Stomach (tissue), 9 donors: ENCODE measurements around the gene NKAP. TPM values are rescaled to one million over a fixed set of nuclear protein-coding genes. Genes with fewer than 3 reads are reported as not detected.

Source experiments
- DNase-seq, 2 donors: peaks; one replicate each; pipeline versions ENCODE4 v3.0.0 to v3.0.0-alpha.2; 2013 to 2019
- H3K27ac ChIP-seq, 5 donors: fragments of 200-600 bp in 4 of 5; sonication (generic) in 4 of 5; one replicate each; pipeline ENCODE4 v1.5.1; 2013 to 2019; ENCODE audit warnings: mild to moderate bottlenecking in 1 of 5, moderate library complexity in 1 of 5
- H3K27me3 ChIP-seq, 3 donors: fragments of 200-600 bp; sonication (generic); one replicate each; pipeline ENCODE4 v1.5.1; 2017 to 2019; ENCODE audit warnings: mixed run types in 1 of 3
- H3K36me3 ChIP-seq, 4 donors: fragments of 200-600 bp; sonication (generic); 1 replicate in 3 of 4; 2 replicates in 1 of 4; pipeline ENCODE4 v1.5.1; 2016 to 2019
- H3K4me1 ChIP-seq, 4 donors: fragments of 200-600 bp; sonication (generic); one replicate each; pipeline ENCODE4 v1.5.1; 2016 to 2019
- H3K4me3 ChIP-seq, 4 donors: fragments of 200-600 bp; sonication (generic) in 3 of 4; one replicate each; pipeline ENCODE4 v1.5.1; 2016 to 2019; ENCODE audit warnings: mild to moderate bottlenecking in 1 of 4
- H3K9me3 ChIP-seq, 4 donors: fragments of 200-600 bp; sonication (generic); one replicate each; pipeline ENCODE4 v1.5.1; 2016 to 2019
- CTCF ChIP-seq, 7 experiments: fragments of 450-650 bp in 4 of 7; fragments of 200-600 bp in 3 of 7; sonication (generic) in 3 of 7; IDR thresholded peaks; one replicate each; pipeline ENCODE4 v1.5.1; 2016 to 2019; ENCODE audit warnings: antibody characterized with exemption in 7 of 7, control low read depth in 2 of 7, mild to moderate bottlenecking in 1 of 7
- EP300 ChIP-seq: sonication (generic); formaldehyde crosslinking; IDR thresholded peaks from one replicate; pipeline ENCODE4 v1.6.1; 2017; ENCODE audit warnings: antibody characterized with exemption
- POLR2A ChIP-seq, 4 donors: fragments of 450-650 bp; IDR thresholded peaks; one replicate each; pipeline ENCODE4 v1.6.1; 2016; ENCODE audit warnings: antibody characterized with exemption in 4 of 4, control low read depth in 2 of 4, mild to moderate bottlenecking in 1 of 4, moderate library complexity in 1 of 4
- POLR2AphosphoS5 ChIP-seq, 3 donors: sonication (generic); formaldehyde crosslinking; IDR thresholded peaks; one replicate each; pipeline ENCODE4 v1.6.1; 2016; ENCODE audit warnings: antibody characterized with exemption in 3 of 3
- WGBS, 5 donors: extraction: QIAGEN DNeasy Blood & Tissue Kit in 3 of 5; methylation state at CpG; one replicate each; pipeline versions ENCODE4 v1.1.5 to v1.1.7; 2013 to 2018; 5-methylcytosine and 5-hydroxymethylcytosine counted together
- intact Hi-C: fragments of 100-400 bp; cut with DNase I; formaldehyde crosslinking; loops from one replicate; pipeline ENCODE4 v1.15.1; 2023; ENCODE audit warnings: low total_unique reads
- polyA plus RNA-seq, 3 donors: library from polyadenylated mRNA; stranded (reverse); fragments of 200-250 nt; gene quantifications; one replicate each; pipeline ENCODE4 v1.2.3, GENCODE V29; 2013
- total RNA-seq, 5 donors: library from RNA; depleted of rRNA; stranded (reverse); fragments of >200 nt; gene quantifications; one replicate each; pipeline versions ENCODE4 v1.1.0 to v1.2.3, GENCODE V29; 2014 to 2016
- donor health status: healthy with polysubstance abuse.
- donor health status: Bipolar disorder and iron deficiency.
- donor health status: healthy.

NKAP gene
- total and polyA plus RNA-seq, 8 donors: 0.58 to 7.5 (median 6.2) TPM

DNA sequence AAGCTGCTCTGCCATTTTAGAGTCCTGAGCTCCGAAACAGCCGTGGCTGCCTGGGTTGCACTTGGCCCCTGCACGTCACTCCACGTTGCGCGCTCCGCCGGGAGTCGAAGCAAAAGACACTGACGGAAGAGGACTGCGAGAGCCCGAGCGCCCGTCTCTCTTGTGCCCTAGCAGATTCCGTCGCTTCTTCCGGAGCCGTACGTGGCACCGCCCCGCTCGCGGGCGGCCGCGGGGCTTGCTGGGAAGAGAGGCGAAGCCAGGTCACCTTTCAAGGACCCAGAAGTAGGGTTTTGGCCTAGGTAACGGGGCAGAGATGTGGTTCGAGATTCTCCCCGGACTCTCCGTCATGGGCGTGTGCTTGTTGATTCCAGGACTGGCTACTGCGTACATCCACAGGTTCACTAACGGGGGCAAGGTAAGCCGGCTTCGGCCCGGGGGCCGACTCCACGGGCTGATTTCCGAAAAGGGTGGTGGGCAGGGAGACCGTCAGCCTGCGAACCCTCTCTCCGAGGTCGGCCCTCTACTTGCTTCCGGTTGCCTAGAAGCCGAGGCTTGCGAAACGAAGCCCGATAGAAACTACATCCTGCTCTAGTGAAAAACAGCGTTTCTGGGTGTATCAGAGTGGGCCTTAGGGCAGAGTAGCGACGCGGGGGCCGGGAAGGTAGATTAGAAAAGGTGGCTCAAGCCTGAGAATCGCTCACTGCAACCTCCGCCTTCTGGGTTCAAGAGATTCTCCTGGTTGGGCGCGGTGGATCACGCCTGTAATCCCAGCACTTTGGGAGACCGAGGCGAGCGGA lies 71.8 kb downstream of the NKAP start, which contains the start of the genes NDUFA1 and RNF113A:
Gene NDUFA1 (plus strand): TSS at position 234 of the 797 bp plus-strand sequence. CDS start 80 bp downstream, at position 314.
Gene RNF113A (minus strand): TSS at position 135 of the 797 bp plus-strand sequence. CDS start 120 bp downstream, at position 15.
- Histone ChIP-seq H3K4me3 (peak within 1 kb of the TSS; percentile 55 to 64 (median 58)), H3K4me1 (peaks cover 6 to 40% (median 14%) of the 10 kb centered on the region in 4 donors), H3K27me3 (no peaks in the 10 kb centered on the region), H3K9me3 (peaks cover 0 to 10% (median 0%) of the 10 kb centered on the region in 4 donors), H3K27ac (peak within 1 kb of the TSS; percentile 81 to 94 (median 92)), H3K36me3 (peaks cover 0 to 16% (median 15%) of the 10 kb centered on the region in 4 donors)
- TF ChIP-seq POLR2AphosphoS5 (IDR thresholded peaks at IDR 0.05) (peak; percentile 81 to 95 (median 91)), EP300 (no peak)
- intact Hi-C loops: no loop called here
- peak; percentile 87 to 94 for DNase-seq
- 0 to 42% (median 18%) methylated on average over 32 to 62 of the region's 62 CpGs; no CpG with 5 or more reads in 1 of the 5 donors for WGBS, 5 donors

DNA sequence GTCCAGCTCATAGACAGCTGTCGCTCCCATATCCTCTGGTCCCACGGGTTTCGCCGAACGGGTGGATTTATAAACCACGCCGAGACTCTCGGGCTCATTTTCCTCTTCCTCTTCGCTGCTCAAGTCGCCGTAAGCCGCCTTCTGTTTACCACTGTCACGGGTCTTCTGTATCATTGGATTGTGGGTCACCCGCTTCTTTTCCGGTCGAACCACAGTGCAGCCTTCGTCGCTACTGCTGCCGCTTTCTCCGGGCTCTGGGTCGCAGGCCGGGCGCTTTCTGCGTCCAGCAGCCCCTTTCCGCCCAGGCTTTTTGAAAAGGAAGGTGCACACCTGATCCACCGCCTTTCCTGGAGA lies 72.3 kb downstream of the NKAP start:
- Histone ChIP-seq H3K36me3 (peaks cover 0 to 12% (median 9%) of the 10 kb centered on the region in 4 donors), H3K4me3 (peak overlapping the region; percentile 55 to 64 (median 58)), H3K27me3 (no peaks in the 10 kb centered on the region), H3K27ac (peak overlapping the region; percentile 81 to 94 (median 92)), H3K4me1 (peaks cover 6 to 40% (median 14%) of the 10 kb centered on the region in 4 donors), H3K9me3 (peaks cover 0 to 10% (median 0%) of the 10 kb centered on the region in 4 donors)
- intact Hi-C loops: no loop called here
- TF ChIP-seq EP300: no peak
- TF ChIP-seq POLR2A (IDR thresholded peaks at IDR 0.05): no peak
- no peak for TF ChIP-seq CTCF (IDR thresholded peaks at IDR 0.05)
- TF ChIP-seq POLR2AphosphoS5 (IDR thresholded peaks at IDR 0.05): no peak
- DNase-seq: no peak
- 0 to 36% (median 4%) methylated on average over 22 to 26 of the region's 26 CpGs for WGBS, 5 donors

Other genes starting within 250 kb of the NKAP start
- gene SOWAHD, start 185.2 kb downstream of the NKAP start, total RNA-seq: 10 to 100 TPM in 1 of 5 donors, not detected in 4; 33.6 TPM
- 1 to 10 TPM; 1.5 to 2.0 (median 1.6) TPM for gene SOWAHD, start 185.2 kb downstream of the NKAP start, polyA plus RNA-seq
- 1,000 to 10,000 TPM in 2 of 5 donors, 100 to 1,000 TPM in 3; 117 to 3,049 (median 913) TPM for gene RPL39, start 152.1 kb downstream of the NKAP start, total RNA-seq
- gene RPL39, start 152.1 kb downstream of the NKAP start, polyA plus RNA-seq: 1,000 to 10,000 TPM; 6,944 to 8,391 (median 7,935) TPM
- gene UPF3B, start 90.8 kb downstream of the NKAP start, total RNA-seq: 10 to 100 TPM in 1 of 5 donors, 1 to 10 TPM in 4; 1.2 to 10.7 (median 6.7) TPM
- 10 to 100 TPM in 1 of 3 donors, 1 to 10 TPM in 2; 6.4 to 25.1 (median 9.8) TPM for gene UPF3B, start 90.8 kb downstream of the NKAP start, polyA plus RNA-seq
- gene RNF113A, start 72.0 kb downstream of the NKAP start, total RNA-seq: 10 to 100 TPM in 3 of 5 donors, 1 to 10 TPM in 2; 9.5 to 42.0 (median 10.9) TPM
- gene RNF113A, start 72.0 kb downstream of the NKAP start, polyA plus RNA-seq: 10 to 100 TPM; 14.4 to 26.4 (median 19.5) TPM
- 10 to 100 TPM; 46.2 to 72.1 (median 64.3) TPM for gene NDUFA1, start 71.9 kb downstream of the NKAP start, total RNA-seq
- gene NDUFA1, start 71.9 kb downstream of the NKAP start, polyA plus RNA-seq: 100 to 1,000 TPM; 214 to 260 (median 220) TPM
- gene AKAP14, start 47.9 kb downstream of the NKAP start, total RNA-seq: not detected
- gene AKAP14, start 47.9 kb downstream of the NKAP start, polyA plus RNA-seq: not detected
- gene RHOXF2B, start 133.9 kb upstream of the NKAP start, total RNA-seq: not detected
- not detected for gene RHOXF2B, start 133.9 kb upstream of the NKAP start, polyA plus RNA-seq
- not detected for gene RHOXF1, start 172.2 kb upstream of the NKAP start, total RNA-seq
- gene RHOXF1, start 172.2 kb upstream of the NKAP start, polyA plus RNA-seq: not detected
- not detected for gene RHOXF2, start 214.9 kb upstream of the NKAP start, total RNA-seq
- not detected for gene RHOXF2, start 214.9 kb upstream of the NKAP start, polyA plus RNA-seq